ENCODE data around the gene MAPK8IP2. TPM values are rescaled to one million over a fixed set of nuclear protein-coding genes. Genes with fewer than 3 reads are reported as not detected.

Gene MAPK8IP2
- total RNA-seq, 1 donor, result 0.43 TPM

DNA sequence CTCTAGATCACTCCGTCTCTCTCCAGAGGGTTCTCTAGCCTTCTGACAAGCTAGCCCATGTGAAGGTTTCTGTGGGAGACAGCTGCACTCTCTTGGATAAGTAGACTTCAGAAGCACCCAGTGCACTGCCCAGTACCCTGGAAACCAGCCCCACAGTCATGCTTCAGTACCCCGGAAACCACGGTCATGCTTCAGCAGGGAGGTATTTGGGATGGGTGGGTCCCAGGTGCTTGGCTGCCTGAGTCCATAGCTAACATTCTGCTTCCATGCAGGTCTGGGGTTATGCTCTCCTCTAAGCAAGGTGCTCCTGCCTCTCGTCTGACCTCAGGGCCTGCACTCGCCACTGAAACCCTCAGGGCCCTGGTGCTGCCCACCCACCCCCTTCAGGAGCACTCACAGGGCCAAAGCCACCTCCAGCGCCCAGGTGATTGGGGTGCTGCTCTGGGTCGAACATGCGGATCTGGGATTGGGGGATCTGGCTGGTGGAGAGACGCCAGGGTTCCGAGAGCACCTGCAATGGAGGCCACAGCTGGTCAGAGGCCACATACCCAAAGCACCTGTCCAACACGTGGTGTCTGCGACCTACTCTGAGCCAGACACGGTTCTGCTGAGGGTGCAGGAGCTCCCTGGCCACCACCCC is 30.6 kb upstream of the MAPK8IP2 start:
- H3K4me3 ChIP-seq (ENCODE audit: low read depth, low read length), result no peak overlapping the region
- TF ChIP-seq, protein P1, sequence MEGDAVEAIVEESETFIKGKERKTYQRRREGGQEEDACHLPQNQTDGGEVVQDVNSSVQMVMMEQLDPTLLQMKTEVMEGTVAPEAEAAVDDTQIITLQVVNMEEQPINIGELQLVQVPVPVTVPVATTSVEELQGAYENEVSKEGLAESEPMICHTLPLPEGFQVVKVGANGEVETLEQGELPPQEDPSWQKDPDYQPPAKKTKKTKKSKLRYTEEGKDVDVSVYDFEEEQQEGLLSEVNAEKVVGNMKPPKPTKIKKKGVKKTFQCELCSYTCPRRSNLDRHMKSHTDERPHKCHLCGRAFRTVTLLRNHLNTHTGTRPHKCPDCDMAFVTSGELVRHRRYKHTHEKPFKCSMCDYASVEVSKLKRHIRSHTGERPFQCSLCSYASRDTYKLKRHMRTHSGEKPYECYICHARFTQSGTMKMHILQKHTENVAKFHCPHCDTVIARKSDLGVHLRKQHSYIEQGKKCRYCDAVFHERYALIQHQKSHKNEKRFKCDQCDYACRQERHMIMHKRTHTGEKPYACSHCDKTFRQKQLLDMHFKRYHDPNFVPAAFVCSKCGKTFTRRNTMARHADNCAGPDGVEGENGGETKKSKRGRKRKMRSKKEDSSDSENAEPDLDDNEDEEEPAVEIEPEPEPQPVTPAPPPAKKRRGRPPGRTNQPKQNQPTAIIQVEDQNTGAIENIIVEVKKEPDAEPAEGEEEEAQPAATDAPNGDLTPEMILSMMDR (IDR thresholded peaks at IDR 0.05; ENCODE audit: insufficient read depth, low read depth, low read length), result no peak
- DNase-seq (ENCODE audit: low read depth), result no peak

DNA sequence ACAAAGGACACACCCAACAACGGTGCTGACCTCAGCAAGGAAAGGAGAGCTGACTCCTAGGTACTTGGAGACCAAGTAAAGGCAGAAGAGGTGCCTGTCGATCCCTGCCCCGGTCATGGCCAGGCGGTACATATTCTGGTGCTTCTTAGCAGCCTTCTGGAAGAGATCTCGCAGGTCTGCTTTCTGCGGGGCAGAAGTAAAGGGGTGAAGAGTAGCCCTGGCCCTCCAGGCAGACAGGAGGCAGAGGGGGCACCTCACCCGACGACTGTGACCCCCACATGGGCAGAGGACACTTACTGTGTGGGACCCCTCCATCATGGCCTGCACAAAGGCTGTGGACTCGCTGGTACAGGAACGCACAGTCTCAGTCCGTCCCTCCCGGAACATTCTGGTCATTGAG is 29.7 kb upstream of the MAPK8IP2 start:
- no peak for DNase-seq (ENCODE audit: low read depth)
- H3K4me3 ChIP-seq (ENCODE audit: low read depth, low read length), result no peak overlapping the region

DNA sequence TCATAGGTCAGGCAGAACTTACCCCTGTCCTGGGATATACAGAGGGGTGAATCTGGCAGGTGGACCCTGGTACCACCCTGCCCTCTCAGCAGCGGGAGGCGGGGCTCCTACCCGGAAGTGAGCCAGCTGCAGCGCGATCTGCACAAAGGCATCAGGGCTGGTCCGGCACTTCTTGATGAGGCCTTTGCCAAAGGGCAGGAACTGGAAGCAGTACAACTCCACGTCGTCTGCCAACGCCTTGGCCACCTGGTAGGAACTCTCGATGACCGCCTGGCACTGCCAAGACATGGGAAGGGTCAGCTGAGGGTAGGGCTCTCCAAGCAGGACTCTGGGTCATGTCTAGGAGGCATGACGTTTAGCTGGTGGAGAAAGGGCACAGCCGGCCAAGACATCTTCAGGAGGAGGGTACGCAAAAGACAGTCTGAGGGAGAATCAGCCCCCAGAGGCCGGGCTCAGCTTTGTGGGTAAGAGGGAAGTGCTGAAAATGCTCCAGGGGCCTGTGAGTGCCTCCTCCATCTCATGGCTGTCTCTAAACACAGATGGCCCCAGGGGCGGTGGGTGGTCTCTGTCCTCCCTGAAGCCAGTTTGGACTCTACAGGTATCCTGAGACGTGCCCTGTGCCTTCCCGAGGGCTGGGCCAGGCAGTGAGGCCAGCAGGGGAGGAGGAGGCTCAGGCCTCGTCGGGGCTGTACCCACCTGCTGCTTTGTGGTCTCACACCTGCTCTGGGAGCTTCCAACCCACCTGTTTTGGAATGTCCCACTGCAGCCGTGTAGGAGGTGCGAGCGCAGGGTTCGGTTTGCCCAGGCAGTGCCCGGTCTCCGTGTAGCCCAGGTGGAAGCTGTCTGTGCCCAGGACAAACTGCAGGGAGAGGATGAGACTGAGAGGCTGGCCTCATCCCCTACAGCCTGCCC is 29.1 kb upstream of the MAPK8IP2 start:
- H3K4me3 ChIP-seq (ENCODE audit: low read depth, low read length), result no peak overlapping the region
- TF ChIP-seq, protein P1 (IDR thresholded peaks at IDR 0.05; ENCODE audit: insufficient read depth, low read depth, low read length), result no peak
- no peak for DNase-seq (ENCODE audit: low read depth)

More for the DNA sequence above, 29.7 kb upstream of the MAPK8IP2 start:
- TF ChIP-seq, protein P1 (IDR thresholded peaks at IDR 0.05; ENCODE audit: insufficient read depth, low read depth, low read length), result no peak

DNA sequence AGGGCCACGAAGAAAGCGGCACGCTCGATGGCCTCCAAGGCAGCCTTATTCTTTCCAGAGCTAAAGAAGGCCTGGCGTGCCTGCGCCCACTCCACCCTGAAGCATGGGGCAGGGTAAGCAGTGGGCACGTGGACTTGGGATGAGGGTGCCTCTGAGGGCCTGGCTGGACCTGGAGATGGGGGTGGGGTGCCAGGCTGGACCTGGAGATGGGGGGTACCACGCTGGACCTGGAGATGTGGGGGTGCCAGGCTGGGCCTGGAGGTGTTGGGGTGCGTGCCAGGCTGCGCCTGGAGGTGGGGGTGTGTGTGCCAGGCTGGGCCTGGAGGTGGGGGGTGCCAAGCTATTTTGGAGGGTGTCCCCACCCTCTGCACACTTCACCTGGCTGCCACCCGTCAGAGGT is 27.6 kb upstream of the MAPK8IP2 start:
- DNase-seq (ENCODE audit: low read depth), result no peak
- TF ChIP-seq, protein P1 (IDR thresholded peaks at IDR 0.05; ENCODE audit: insufficient read depth, low read depth, low read length), result no peak
- H3K4me3 ChIP-seq (ENCODE audit: low read depth, low read length), result no peak overlapping the region

DNA sequence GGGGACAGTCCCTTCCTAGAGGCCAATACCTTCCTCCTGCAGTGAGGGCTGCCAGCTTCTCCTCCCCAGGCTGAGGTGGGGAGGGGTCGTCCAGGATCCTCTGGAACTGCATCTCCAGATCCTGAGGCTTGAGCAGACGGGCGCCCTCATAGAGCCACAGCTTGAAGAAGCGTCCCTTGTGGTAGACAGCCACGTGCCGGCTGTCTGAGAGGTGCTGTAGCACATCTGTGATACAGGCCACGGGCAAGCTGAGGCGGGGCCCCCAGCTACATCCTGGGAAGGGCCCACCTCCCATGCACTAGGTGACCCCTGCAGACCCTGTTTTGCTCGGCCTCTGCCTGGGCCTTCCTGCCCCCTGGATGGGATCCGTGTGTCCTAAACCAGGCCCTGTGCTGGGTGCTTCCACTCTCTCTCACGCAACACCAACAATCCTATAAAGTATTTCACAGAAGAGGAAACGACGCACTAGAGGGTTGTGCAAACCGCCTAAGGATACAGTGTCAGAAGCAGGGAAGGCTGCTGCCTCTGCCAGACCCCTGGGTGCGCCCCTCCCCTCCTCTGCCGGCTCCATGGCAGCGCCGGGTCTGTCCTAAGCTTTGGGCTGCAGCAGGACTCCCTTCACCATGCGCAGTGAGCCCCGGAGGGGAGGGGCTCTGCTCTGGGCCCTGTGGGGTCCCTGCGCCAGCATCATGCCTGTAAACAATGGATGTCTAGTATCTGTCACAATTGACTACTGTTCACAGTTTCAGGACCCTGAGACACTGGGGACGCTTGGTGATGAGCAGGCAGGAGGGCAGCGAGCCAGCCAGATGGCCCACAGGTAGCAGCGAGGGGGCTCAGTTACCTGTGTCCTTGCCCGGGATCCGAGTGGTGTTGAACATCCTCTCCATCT is 26.9 kb upstream of the MAPK8IP2 start:
- DNase-seq (ENCODE audit: low read depth), result no peak
- H3K4me3 ChIP-seq (ENCODE audit: low read depth, low read length), result no peak overlapping the region
- TF ChIP-seq, protein P1 (IDR thresholded peaks at IDR 0.05; ENCODE audit: insufficient read depth, low read depth, low read length), result no peak

DNA sequence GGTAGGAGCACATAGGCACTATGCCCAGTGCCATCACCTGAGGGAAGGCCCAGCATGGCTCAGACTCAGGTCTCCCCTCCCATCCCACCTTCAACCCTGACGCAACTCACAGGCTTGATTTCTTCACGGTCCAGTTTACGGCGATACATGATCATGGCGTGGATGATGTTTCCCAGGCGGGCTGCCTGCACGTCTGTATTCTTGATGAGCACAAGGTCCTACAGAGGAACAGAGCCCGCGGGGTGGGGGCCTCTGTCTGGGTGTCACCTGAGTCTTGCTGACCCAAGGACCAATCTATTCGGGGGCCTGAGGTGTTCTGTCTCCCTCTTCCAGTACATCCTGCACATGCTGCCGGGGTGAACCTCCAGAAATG is 26.2 kb upstream of the MAPK8IP2 start:
- DNase-seq (ENCODE audit: low read depth), result no peak
- TF ChIP-seq, protein P1 (IDR thresholded peaks at IDR 0.05; ENCODE audit: insufficient read depth, low read depth, low read length), result no peak

More for the DNA sequence above, 26.2 kb upstream of the MAPK8IP2 start:
- H3K4me3 ChIP-seq (ENCODE audit: low read depth, low read length), result no peak overlapping the region
